Measurements from ENCODE around the gene ZPR1. TPM values are rescaled to one million over a fixed set of nuclear protein-coding genes. Genes with fewer than 3 reads are reported as not detected.

ZPR1 gene
- total and polyA plus RNA-seq, 10 donors: 16.2 to 47.6 (median 23.4) TPM

DNA sequence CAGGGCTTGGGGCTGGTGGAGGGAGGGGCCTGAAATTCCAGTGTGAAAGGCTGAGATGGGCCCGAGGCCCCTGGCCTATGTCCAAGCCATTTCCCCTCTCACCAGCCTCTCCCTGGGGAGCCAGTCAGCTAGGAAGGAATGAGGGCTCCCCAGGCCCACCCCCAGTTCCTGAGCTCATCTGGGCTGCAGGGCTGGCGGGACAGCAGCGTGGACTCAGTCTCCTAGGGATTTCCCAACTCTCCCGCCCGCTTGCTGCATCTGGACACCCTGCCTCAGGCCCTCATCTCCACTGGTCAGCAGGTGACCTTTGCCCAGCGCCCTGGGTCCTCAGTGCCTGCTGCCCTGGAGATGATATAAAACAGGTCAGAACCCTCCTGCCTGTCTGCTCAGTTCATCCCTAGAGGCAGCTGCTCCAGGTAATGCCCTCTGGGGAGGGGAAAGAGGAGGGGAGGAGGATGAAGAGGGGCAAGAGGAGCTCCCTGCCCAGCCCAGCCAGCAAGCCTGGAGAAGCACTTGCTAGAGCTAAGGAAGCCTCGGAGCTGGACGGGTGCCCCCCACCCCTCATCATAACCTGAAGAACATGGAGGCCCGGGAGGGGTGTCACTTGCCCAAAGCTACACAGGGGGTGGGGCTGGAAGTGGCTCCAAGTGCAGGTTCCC, 41.8 kb upstream of the ZPR1 start, which contains the start of gene APOC3:
Gene APOC3 (plus strand): TSS at position 383 of the 659 bp plus-strand sequence. CDS start 676 bp downstream, outside the sequence.
- Histone ChIP-seq H3K36me3 (no peaks in the 10 kb centered on the region), H3K4me1 (peaks cover 0 to 2% (median under 1%) of the 10 kb centered on the region in 6 donors), H3K27me3 (replicated peaks in 1 of 7) (no peaks in the 10 kb centered on the region), H3K4me3 (no peak within 1 kb of the TSS), H3K27ac (no peak within 1 kb of the TSS), H3K9me3 (no peaks in the 10 kb centered on the region)
- no peak for DNase-seq
- intact Hi-C loops (cut with DNase I; ENCODE audit: low total_unique reads): no loop called here
- TF ChIP-seq POLR2A (IDR thresholded peaks at IDR 0.05): no peak
- no peak for TF ChIP-seq POLR2AphosphoS5 (IDR thresholded peaks at IDR 0.05)
- TF ChIP-seq, protein P1, sequence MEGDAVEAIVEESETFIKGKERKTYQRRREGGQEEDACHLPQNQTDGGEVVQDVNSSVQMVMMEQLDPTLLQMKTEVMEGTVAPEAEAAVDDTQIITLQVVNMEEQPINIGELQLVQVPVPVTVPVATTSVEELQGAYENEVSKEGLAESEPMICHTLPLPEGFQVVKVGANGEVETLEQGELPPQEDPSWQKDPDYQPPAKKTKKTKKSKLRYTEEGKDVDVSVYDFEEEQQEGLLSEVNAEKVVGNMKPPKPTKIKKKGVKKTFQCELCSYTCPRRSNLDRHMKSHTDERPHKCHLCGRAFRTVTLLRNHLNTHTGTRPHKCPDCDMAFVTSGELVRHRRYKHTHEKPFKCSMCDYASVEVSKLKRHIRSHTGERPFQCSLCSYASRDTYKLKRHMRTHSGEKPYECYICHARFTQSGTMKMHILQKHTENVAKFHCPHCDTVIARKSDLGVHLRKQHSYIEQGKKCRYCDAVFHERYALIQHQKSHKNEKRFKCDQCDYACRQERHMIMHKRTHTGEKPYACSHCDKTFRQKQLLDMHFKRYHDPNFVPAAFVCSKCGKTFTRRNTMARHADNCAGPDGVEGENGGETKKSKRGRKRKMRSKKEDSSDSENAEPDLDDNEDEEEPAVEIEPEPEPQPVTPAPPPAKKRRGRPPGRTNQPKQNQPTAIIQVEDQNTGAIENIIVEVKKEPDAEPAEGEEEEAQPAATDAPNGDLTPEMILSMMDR (IDR thresholded peaks at IDR 0.05 in 8 of 11, conservative IDR thresholded peaks at IDR 0.05 in 3 of 11): no peak
- WGBS, 5 donors: 69 to 89% (median 78%) methylated on average over 9 of the region's 9 CpGs

DNA sequence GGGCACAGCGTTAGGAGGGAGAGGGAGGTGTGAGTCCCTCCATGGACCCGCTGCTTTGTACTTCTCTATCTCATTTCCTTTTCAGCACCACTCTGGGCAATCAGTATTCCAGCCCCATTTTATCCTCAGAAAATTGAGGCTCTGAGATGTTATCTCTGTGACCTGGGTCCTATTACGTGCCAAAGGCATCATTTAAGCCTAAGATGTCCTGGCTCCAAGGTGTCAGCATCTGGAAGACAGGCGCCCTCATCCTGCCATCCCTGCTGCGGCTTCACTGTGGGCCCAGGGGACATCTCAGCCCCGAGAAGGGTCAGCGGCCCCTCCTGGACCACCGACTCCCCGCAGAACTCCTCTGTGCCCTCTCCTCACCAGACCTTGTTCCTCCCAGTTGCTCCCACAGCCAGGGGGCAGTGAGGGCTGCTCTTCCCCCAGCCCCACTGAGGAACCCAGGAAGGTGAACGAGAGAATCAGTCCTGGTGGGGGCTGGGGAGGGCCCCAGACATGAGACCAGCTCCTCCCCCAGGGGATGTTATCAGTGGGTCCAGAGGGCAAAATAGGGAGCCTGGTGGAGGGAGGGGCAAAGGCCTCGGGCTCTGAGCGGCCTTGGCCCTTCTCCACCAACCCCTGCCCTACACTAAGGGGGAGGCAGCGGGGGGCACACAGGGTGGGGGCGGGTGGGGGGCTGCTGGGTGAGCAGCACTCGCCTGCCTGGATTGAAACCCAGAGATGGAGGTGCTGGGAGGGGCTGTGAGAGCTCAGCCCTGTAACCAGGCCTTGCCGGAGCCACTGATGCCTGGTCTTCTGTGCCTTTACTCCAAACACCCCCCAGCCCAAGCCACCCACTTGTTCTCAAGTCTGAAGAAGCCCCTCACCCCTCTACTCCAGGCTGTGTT, 41.1 kb upstream of the ZPR1 start:
- no peaks in the 10 kb centered on the region for H3K27me3 ChIP-seq (replicated peaks in 1 of 7)
- H3K4me1 ChIP-seq: no peaks in the 10 kb centered on the region
- no peaks in the 10 kb centered on the region for H3K36me3 ChIP-seq
- DNase-seq: no peak
- intact Hi-C loops (cut with DNase I; ENCODE audit: low total_unique reads): no loop called here
- H3K27ac ChIP-seq: no peak overlapping the region
- 61 to 76% (median 67%) methylated on average over 10 to 16 of the region's 16 CpGs for WGBS, 5 donors
- H3K9me3 ChIP-seq: no peaks in the 10 kb centered on the region
- H3K4me3 ChIP-seq: no peak overlapping the region
- TF ChIP-seq POLR2AphosphoS5 (IDR thresholded peaks at IDR 0.05) (no peak), POLR2A (IDR thresholded peaks at IDR 0.05) (no peak)
- TF ChIP-seq, protein P1 (IDR thresholded peaks at IDR 0.05 in 8 of 11, conservative IDR thresholded peaks at IDR 0.05 in 3 of 11): no peak

DNA sequence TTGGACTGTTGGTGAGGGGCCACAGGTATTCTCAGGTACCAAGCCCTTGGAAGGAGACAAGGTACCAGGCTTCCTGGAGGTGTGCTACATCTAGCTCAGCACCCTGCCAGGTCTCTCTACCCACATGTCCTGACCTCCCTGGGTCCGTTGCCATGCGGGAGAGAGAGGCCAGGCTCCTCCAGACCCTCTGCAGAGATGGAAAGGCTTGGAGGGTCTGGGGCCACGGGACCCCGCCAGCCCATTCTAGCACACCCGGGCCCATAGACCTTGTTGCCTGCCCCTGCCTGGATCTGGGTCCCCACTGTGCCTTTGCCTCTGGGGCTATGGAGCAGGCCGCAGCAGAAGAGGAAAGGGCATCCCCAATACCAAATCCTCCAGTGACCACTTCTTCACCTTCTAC, 39.6 kb upstream of the ZPR1 start:
- intact Hi-C loops (cut with DNase I; ENCODE audit: low total_unique reads): no loop called here
- H3K4me1 ChIP-seq: no peaks in the 10 kb centered on the region
- 81 to 100% (median 95%) methylated on average over 1 to 6 of the region's 6 CpGs for WGBS, 5 donors
- H3K36me3 ChIP-seq: no peaks in the 10 kb centered on the region
- H3K9me3 ChIP-seq: no peaks in the 10 kb centered on the region
- no peak for DNase-seq
- no peaks in the 10 kb centered on the region for H3K27me3 ChIP-seq (replicated peaks in 1 of 7)
- H3K27ac ChIP-seq: no peak overlapping the region
- TF ChIP-seq POLR2AphosphoS5 (IDR thresholded peaks at IDR 0.05) (no peak), POLR2A (IDR thresholded peaks at IDR 0.05) (no peak)
- TF ChIP-seq, protein P1 (IDR thresholded peaks at IDR 0.05 in 8 of 11, conservative IDR thresholded peaks at IDR 0.05 in 3 of 11): no peak
- H3K4me3 ChIP-seq: no peak overlapping the region

All from spleen (tissue), 11 donors.